Activated T-cell treated with anti-CD3 and anti-CD28 coated beads for 48 hours (primary cell): ENCODE measurements around the gene FN1.

Experiments
- DNase-seq: peaks from one replicate; pipeline ENCODE4 v3.0.0-alpha.2; 2020; ENCODE audit warnings: low read depth

The FN1 gene

GRCh38 chr2:215407061-215407460 is 28.8 kb downstream of the FN1 start:
- DNase-seq, result no peak

GRCh38 chr2:215405722-215406581 is 29.9 kb downstream of the FN1 start:
- DNase-seq, result no peak

GRCh38 chr2:215404348-215405012 is 31.4 kb downstream of the FN1 start:
- DNase-seq, result no peak

- no peak for DNase-seq
Measured at GRCh38 chr2:215403441-215404347, 32.2 kb downstream of the FN1 start.

- DNase-seq, result no peak
Measured at GRCh38 chr2:215401896-215402379, 33.9 kb downstream of the FN1 start.

GRCh38 chr2:215399067-215399716 is 36.7 kb downstream of the FN1 start:
- DNase-seq, result no peak

GRCh38 chr2:215397632-215398341 is 38.1 kb downstream of the FN1 start:
- DNase-seq, result no peak

- DNase-seq, result no peak
Measured at GRCh38 chr2:215396595-215397313, 39.1 kb downstream of the FN1 start.

GRCh38 chr2:215395687-215396460 is 40.0 kb downstream of the FN1 start:
- no peak for DNase-seq

GRCh38 chr2:215394102-215394805 is 41.6 kb downstream of the FN1 start:
- DNase-seq, result no peak

GRCh38 chr2:215392687-215393270 is 43.1 kb downstream of the FN1 start:
- DNase-seq, result no peak

- no peak for DNase-seq
Measured at GRCh38 chr2:215392164-215392563, 43.7 kb downstream of the FN1 start.

- no peak for DNase-seq
Measured at GRCh38 chr2:215391531-215391930, 44.3 kb downstream of the FN1 start.

GRCh38 chr2:215390550-215390913 is 45.3 kb downstream of the FN1 start:
- DNase-seq, result no peak

- no peak for DNase-seq
Measured at GRCh38 chr2:215388002-215388728, 47.7 kb downstream of the FN1 start.

- DNase-seq, result no peak
Measured at GRCh38 chr2:215386566-215386965, 49.3 kb downstream of the FN1 start.

- no peak for DNase-seq
Measured at GRCh38 chr2:215384710-215385109, 51.2 kb downstream of the FN1 start.
